HCT116 (cell line): Measurements from ENCODE around the gene ACOXL.
A peak's percentile ranks its signal among the peaks of the same experiment; 100 is the strongest.

Experiments
- CEBPB ChIP-seq: IDR thresholded peaks from 2 replicates; pipeline ENCODE4 v1.6.1; 2012; ENCODE audit warnings: low read depth
- ELF1 ChIP-seq: IDR thresholded peaks from 2 replicates; pipeline ENCODE4 v1.6.1; 2012; ENCODE audit warnings: low read depth, borderline replicate concordance
- EZH2 ChIP-seq: fragments of 200-600 bp; sonication (generic); IDR thresholded peaks from 2 replicates; pipeline ENCODE4 v1.6.1; 2017; ENCODE audit warnings: antibody characterized with exemption, mixed run types
- EZH2phosphoT487 ChIP-seq: fragments of 200-600 bp; IDR thresholded peaks from 2 replicates; pipeline ENCODE4 v1.6.1; 2018; ENCODE audit warnings: antibody characterized with exemption, borderline replicate concordance
- MAX ChIP-seq: IDR thresholded peaks from 2 replicates; pipeline ENCODE4 v1.6.1; 2012
- POLR2A ChIP-seq: IDR thresholded peaks from 2 replicates; pipeline ENCODE4 v1.7.0; 2011; ENCODE audit warnings: borderline replicate concordance; ENCODE audit not compliant: insufficient read depth, insufficient read length; ENCODE audit errors: extremely low read depth
- RAD21 ChIP-seq: IDR thresholded peaks from 2 replicates; pipeline ENCODE4 v1.6.1; 2012; ENCODE audit warnings: low read depth, mild to moderate bottlenecking
- SP1 ChIP-seq: IDR thresholded peaks from 2 replicates; pipeline ENCODE4 v1.6.1; 2012; ENCODE audit warnings: low read depth
- SRF ChIP-seq: IDR thresholded peaks from 2 replicates; pipeline ENCODE4 v1.6.1; 2012; ENCODE audit warnings: low read depth
- YY1 ChIP-seq: IDR thresholded peaks from 2 replicates; pipeline ENCODE4 v1.6.1; 2011; ENCODE audit warnings: low read length, low read depth, moderate library complexity, mild to moderate bottlenecking; ENCODE audit not compliant: insufficient replicate concordance; ENCODE audit errors: extremely low read depth
- ZNF274 ChIP-seq: fragments of 200-500 bp; sonication (Bioruptor generic); IDR thresholded peaks from 2 replicates; pipeline ENCODE4 v1.6.1; 2014; ENCODE audit warnings: mild to moderate bottlenecking, low read depth, low read length, inconsistent platforms
- TF ChIP-seq, protein P1 (sequence below), 3 experiments: fragments of 200-600 bp in 1 of 3; sonication (generic) in 1 of 3; IDR thresholded peaks in 2 of 3; conservative IDR thresholded peaks in 1 of 3; 2 replicates each; pipeline ENCODE4 v1.5.1; 2012 to 2017; ENCODE audit warnings: low read depth in 2 of 3, low read length in 2 of 3, antibody characterized with exemption in 1 of 3, borderline replicate concordance in 1 of 3, control low read depth in 1 of 3, mild to moderate bottlenecking in 1 of 3, mixed read lengths in 1 of 3, mixed run types in 1 of 3, moderate library complexity in 1 of 3; ENCODE audit not compliant: insufficient read depth in 1 of 3
- TF ChIP-seq, protein P2 (sequence below): IDR thresholded peaks from 2 replicates; pipeline ENCODE4 v1.6.1; 2011; ENCODE audit warnings: mild to moderate bottlenecking, low read length, moderate library complexity; ENCODE audit not compliant: insufficient replicate concordance; ENCODE audit errors: extremely low read depth

DNA sequence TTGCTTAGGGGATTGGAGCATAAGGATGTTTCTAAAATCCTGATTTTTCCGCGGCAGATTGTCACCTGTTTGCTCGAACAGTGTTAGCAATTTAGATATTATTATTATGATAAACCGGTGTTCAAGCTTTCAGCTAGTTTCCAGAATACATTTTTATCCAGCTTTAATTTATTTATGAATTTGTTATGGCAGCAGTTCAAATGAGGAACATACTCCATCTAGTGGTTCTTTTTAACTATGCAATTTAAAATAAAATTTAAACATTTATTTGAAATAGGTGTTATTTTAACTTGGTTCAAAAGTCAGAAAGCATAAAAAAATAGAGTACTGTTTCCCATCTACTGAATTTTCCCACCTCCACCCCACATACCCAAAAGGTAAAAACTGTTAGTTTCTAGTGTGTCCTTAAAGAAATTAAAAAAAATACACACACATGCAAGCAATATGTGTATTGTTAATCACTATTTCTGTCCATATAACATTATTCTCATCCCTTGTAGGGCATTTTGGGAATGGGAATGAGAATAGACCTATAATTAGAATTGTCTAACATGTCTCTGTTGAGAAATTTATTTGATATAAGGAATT lies 23.2 kb downstream of the ACOXL start:
- no peak for TF ChIP-seq EZH2
- TF ChIP-seq, protein P1, sequence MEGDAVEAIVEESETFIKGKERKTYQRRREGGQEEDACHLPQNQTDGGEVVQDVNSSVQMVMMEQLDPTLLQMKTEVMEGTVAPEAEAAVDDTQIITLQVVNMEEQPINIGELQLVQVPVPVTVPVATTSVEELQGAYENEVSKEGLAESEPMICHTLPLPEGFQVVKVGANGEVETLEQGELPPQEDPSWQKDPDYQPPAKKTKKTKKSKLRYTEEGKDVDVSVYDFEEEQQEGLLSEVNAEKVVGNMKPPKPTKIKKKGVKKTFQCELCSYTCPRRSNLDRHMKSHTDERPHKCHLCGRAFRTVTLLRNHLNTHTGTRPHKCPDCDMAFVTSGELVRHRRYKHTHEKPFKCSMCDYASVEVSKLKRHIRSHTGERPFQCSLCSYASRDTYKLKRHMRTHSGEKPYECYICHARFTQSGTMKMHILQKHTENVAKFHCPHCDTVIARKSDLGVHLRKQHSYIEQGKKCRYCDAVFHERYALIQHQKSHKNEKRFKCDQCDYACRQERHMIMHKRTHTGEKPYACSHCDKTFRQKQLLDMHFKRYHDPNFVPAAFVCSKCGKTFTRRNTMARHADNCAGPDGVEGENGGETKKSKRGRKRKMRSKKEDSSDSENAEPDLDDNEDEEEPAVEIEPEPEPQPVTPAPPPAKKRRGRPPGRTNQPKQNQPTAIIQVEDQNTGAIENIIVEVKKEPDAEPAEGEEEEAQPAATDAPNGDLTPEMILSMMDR (IDR thresholded peaks at IDR 0.05 in 2 of 3, conservative IDR thresholded peaks at IDR 0.05 in 1 of 3; ENCODE audit: borderline replicate concordance in 1 of 3, insufficient read depth in 1 of 3, low read depth in 2 of 3, low read length in 2 of 3), result peak; percentile 27 to 58 (median 57); a peak in 4 of 6 replicates
- TF ChIP-seq POLR2A, result no peak
- no peak for TF ChIP-seq SRF
- no peak for TF ChIP-seq MAX
- no peak for TF ChIP-seq ZNF274
- no peak for TF ChIP-seq SP1
- no peak for TF ChIP-seq ELF1
- TF ChIP-seq YY1, result no peak
- TF ChIP-seq, protein P2, sequence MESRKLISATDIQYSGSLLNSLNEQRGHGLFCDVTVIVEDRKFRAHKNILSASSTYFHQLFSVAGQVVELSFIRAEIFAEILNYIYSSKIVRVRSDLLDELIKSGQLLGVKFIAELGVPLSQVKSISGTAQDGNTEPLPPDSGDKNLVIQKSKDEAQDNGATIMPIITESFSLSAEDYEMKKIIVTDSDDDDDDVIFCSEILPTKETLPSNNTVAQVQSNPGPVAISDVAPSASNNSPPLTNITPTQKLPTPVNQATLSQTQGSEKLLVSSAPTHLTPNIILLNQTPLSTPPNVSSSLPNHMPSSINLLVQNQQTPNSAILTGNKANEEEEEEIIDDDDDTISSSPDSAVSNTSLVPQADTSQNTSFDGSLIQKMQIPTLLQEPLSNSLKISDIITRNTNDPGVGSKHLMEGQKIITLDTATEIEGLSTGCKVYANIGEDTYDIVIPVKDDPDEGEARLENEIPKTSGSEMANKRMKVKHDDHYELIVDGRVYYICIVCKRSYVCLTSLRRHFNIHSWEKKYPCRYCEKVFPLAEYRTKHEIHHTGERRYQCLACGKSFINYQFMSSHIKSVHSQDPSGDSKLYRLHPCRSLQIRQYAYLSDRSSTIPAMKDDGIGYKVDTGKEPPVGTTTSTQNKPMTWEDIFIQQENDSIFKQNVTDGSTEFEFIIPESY, result no peak
- TF ChIP-seq RAD21, result peak; percentile 71
- TF ChIP-seq EZH2phosphoT487, result no peak
- no peak for TF ChIP-seq CEBPB
